T-helper 22 cell (primary cell): ENCODE data around the gene SCAPER.

Experiments used
- DNase-seq: peaks from one replicate; pipeline ENCODE4 v3.0.0-alpha.2; 2020; ENCODE audit warnings: low read depth

SCAPER gene

DNA sequence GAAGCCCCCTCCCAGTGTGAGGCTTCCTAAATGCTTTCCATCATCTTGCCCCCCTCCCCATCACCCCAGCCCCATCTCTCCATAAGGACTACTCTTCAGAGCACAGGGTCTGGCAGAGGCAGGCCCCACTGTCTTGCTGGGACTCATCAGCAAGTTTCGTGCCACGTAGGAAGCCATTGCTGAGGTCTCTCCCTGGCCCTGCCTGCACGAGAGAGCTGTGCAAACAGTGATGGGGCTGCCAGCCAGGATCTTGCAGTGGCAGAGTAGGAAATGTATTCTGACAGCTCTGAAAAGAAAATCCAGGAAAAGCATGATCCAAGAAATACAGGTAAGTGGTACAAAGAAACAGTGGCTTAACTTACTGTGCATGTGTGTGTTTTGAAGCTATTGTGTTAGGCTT is 546.0 kb downstream of the SCAPER start:
- no peak for DNase-seq

DNA sequence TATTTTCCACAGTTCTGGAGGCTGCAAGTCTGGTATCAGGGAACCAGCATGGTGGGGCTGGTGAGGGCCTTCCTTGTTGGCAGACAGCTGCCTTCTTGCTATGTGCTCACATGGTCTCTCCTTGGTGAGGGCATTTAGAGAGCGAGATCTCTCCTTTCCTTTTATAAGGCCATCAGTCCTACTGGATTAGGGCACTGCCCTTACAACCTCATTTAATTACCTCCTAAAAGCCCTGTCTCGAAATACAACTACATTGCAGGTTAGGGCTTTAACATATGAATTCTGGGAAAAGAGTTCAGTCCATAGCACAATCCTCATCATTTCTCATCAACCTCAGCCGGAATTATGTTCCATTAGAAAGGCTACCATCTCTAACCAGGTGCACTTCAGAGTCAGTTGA is 546.7 kb downstream of the SCAPER start:
- no peak for DNase-seq

DNA sequence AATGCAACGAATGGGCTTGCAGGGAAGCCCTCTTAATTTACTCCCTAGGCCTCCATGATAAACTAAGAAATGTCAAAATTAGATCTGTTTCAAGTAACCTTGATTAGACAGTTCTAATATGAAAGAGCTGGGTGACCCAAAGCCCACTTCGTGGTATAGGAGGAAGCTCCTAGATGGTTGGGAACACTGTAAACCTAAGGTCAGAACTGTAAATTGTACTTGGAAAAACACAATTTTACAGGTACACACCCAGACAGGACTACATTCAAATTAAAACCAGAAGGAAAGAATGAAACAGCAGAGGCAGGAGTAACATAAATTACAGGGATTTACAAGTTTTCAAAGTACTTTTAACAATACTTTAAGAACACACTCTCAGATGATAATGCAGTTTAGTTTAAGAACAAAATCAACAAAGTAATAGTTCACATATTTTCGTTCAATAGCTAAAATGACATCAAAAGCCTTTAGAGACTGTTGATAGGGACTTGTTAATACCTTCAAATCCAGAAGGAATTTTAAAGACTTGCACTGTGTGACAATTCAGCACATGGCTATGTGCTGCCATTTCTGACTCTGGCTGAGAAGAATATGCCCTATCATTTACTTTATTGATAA is 550.2 kb downstream of the SCAPER start:
- DNase-seq = no peak

DNA sequence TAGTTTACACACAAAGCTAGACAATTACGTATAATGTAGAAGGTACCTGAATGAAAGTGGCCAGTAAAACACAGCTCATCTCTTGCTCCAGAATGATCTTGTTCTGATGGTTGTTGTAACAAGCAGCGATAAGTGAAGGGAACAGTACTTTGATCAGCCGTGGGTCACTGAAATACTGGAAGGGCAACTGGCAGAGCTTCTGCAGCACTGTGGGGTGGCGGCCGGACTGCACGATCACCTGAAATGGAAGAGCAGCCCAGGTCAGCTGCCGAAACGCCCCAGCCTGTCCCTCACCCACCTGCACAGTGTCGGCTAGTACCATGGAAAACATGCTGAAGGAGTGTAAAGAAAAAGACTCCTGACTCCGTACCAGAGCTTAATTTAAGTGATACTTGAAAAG is 551.2 kb downstream of the SCAPER start:
- no peak for DNase-seq

DNA sequence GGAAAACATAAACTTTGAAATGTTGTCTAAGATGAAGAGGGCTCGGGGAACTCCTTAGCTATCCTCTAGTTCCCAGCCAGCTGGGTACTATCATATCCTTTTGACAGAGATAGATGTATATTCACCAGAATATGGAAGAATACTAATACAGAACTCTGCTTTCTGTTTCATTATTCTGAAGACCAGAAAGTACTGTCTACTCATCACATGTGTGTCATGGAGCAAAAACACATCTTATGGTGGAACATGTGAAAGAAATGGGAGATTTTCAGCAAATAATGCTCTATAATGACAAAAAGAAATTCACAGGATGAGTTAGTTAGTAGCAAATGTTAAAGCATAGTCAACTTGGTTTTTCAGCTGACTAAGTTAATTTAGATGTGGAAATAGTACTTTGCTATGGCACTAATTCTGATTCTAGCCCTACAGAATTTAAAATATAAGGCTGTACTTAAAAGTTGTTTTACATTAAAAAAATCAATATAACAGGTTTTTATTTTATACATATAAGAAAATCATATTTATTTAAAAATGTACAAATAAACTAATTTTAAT is 552.0 kb downstream of the SCAPER start:
- no peak for DNase-seq

DNA sequence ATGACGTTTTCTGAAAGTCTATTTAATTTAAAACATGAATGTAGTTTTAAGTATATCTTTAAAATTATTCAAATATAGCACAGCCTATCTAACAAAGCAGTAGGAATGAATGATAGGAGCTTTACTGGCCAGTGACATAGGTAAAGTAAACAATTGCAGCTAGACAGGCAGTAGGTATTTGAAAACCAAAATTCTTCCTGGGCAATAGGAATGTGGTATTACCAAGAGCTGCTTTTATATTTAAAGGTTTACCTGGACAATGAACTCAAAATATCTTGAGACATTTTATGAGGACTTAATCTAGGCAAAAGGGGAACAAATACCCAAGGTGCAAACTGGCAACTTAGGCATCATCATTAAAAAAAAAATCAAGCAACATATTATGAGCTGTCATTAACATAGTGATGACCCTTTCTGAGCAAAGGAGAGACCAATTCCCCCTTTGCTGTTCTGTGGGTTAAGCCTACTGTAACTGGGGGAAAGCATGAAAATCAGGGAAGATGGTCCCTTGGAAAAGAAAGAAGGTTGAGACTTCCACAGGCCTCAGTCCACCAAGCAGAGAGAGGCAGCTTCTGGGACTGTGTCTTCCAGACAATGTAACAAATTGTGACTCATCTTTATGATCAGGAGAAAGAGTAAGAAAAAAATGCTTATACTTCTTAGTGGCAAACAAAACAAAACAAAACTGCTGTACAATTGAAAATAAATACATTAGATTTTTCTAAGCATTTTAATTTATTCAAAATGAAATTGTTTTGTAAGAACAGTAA is 555.7 kb downstream of the SCAPER start:
- no peak for DNase-seq

DNA sequence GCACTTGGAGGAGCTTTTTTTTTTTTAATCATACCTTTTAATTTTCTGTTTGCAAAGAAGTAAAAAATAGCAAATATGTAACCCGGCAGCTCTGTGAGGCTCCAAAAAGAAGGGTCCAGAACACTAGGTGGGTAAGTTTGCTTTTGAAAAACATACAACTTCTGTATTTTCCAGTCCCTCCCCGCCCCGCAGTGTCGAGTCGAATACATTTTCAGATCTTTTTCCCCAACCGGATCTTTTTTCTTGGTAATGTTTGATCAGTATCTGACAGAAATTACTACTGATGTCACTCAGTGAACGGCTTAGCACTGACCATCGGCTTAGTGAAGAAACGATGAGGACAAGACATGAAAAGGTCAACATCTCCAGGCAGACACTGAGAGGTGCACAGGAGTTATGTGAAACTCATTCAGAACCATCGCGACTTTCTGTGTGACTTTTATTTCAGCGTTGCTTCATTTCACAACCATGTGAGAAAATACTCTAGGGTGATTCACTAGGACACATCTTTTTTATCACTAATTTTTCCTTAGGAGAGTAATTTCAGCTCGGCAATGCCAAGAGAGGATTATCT is 557.6 kb downstream of the SCAPER start:
- no peak for DNase-seq

DNA sequence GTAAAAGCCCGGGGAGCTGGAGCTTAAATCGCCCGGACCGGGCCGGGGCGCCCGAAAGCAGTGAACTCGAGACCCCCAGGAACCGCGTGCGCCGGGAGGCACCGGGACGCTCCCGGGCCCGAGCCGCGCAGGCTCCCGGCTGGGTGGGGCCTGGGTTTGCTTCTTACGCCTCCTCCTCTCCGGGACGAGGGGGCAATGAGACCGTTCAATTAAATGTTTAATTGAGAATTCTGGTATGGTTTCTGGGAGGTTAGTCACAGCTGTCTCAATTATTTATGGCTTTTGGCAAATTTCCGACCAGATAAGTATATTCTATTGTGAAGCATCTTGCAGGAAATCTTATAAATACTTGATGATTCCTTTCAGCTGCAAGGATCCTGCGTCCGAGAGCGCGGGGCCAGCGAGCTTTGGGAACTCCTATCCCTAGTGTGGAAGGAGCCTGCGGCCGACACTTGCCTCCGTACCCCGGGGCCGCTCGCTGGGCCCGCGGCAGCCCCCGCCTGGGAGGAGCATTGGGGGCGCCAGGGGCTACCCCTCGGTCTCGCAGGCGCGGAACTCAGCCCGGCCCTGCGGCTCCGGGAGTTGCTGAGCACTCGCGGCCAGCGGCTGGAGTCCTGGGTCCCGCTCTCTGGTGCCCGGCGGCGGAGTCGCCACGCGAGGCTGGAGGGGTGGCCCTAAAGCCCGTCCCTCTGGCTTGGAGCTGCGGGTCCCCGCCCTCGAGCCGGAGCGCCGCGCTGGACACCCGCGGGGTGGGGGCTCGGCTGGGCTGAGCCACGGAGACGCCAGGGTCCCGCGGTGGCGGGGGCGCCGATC is 558.3 kb downstream of the SCAPER start:
- DNase-seq = no peak

DNA sequence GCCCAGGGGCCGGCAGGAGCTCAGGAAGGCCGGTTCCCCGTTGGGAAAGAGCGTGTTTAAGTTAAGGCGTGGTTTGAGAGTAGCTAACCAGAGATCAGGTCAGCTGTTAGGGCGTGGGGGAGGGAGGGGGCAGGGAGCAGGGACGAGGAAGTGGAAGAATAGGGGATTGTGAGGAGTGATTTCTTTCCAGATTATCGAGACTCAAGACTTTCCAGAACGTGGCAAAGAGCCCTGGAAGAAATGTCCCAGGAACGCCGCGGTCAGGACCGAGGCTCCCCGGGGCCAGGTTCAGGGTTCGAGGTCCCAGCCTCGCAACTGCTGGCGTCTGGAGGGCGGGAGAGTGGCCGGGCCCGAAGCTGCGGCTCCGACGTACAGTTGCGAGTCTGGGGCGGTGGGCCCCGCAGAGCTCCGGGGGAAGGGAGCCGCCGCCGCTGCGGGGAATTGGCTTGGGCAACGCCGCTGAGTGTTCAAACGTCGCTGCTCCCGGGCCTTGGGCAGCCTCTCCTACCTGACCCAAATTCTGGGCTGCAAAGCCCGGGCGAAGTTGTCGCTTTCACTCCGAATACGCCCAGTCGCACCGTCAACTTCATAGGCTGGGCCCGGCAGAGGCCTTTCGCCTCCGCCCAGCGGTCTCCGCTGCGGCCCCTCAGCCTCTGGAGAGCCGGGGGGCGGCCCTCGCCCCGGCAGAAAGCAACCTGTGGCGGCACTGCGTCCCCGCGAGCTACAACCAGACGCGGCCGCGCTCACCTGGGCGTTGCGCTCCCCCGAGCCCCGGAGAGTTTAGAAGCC is 559.1 kb downstream of the SCAPER start:
- DNase-seq = no peak

DNA sequence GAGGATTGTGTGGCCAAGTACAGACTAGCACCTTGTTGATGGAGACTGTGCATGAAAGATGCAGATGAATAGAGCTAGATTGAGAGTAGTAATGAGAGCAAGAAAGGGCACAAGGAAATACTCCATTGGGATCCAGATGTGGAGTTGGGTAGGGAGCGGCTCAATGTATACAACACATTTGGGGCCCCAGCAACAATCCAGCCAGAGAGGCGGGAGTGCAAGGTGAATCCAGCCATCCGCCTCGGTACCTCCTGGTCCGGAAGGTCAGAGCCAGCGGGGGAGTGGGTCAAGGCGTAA is 559.6 kb downstream of the SCAPER start:
- DNase-seq = no peak

DNA sequence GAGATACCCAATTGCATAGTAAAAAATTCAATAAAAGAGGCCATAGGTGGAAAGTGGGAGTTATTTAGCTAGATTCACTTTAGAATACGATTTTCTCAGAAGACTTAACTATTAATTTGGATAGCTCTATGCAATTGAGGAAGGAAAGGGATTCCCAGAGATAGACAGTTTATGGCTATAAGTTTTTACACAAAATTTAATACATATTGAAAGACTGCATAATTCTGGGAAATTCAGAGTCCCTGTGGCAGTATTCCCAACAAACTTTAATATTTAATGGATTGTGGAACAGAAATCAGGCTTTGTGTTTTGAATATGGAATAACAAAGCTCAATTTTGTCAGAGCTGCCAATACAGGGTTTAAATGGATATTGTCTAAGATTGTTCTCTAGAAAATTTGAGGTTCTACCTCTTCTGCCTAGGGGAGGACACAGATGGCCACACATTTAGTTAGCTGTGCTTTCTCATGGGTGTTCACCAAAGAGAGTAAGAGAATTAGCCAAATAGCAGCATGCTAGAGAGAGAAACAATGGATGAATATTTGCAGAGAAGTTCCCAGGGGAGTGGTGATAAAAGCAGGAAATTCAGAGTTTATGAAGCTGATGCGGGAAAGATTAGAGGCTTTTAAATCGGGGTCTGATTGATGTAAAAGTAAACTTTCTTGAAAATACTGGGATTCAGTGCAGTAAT is 560.1 kb downstream of the SCAPER start:
- DNase-seq = no peak

DNA sequence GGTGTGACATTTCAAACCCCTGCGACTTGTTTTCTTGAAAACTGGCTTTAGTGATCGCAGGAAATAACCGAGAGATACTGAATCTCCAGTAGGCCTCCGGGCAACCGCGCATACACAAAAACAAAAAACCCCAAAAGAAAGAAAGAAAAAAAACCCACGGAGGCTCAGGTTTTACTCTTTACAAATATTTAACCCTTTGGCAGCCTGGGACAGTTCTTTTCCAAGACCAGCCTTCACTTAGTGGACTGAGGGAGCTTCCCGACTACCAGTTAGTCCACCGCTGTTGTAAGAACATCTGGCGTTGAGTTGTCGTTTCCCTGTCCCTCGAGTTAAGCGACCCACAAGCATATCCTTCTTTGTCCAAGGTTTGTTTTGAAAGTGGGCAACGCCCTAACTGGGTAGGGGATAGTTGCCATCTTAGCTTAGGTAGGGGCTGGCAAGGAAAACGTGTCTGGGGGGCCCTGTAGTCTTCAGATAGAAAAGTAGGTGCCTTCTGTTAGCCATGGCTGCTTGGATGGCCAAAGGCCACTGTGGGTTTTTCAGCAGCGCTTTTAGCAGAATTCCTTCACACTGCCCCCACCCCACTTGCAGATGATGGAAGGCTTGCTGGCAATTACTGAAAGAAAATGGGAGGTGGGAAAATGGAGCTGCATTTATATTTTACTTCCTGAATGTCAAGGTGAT is 561.7 kb downstream of the SCAPER start:
- DNase-seq = no peak

DNA sequence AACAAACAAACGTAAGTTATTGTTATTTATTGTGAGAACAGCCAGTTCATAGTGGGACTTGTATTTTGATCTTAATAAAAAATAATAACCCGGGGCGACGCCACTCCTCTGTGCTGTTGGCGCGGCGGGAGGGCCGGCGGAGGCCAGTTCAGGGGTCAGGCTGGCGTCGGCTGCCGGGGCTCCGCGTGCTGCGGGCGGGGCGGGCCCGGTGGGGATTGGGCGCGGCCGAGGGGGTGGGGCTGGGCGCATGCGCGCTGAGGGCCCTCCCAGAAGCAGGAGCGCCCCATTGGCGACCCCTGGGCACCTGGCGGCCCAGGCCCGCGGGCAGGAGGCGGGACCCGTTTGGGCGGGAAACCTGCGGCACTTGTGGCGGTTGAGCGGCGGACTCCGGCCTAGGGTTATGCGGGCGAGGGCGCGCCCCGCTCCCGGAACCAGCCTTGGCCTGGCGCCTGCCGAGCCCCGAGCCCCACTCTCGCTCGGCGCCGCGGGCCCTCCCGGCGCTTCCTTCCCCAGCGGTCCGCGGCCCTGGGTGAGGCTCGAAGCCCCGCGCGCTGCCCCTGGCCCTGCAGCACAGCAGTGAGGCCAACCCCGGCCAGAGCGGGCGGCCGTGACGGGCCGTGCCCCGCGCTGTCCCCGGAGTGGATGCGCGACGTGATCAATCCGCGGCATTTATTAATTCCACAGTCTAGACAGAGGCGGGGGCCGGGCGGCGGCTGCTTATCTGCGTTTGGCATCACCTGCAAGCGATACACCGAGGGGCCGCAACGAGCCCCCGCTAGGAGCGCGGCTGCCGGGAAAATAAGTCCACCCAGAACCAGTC is 562.5 kb downstream of the SCAPER start:
- no peak for DNase-seq

DNA sequence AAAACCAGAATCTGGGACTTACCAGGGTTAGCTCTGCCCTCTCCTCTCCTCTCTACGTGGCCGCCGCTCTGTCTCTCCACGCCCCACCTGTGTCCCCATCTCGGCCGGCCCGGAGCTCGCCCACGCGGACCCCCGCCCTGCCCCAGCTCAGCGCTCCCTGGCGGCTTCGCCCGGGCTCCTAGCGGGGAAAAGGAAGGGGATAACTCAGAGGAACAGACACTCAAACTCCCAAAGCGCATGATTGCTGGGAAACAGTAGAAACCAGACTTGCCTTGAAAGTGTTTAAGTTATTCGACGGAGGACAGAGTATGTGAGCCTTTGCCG is 563.1 kb downstream of the SCAPER start:
- DNase-seq = no peak

DNA sequence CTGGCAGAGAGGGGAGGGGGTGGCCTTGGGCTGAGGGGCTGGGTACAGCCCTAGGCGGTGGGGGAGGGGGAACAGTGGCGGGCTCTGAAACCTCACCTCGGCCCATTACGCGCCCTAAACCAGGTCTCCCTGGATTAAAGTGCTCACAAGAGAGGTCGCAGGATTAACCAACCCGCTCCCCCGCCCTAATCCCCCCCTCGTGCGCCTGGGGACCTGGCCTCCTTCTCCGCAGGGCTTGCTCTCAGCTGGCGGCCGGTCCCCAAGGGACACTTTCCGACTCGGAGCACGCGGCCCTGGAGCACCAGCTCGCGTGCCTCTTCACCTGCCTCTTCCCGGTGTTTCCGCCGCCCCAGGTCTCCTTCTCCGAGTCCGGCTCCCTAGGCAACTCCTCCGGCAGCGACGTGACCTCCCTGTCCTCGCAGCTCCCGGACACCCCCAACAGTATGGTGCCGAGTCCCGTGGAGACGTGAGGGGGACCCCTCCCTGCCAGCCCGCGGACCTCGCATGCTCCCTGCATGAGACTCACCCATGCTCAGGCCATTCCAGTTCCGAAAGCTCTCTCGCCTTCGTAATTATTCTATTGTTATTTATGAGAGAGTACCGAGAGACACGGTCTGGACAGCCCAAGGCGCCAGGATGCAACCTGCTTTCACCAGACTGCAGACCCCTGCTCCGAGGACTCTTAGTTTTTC is 563.6 kb downstream of the SCAPER start:
- DNase-seq = no peak

DNA sequence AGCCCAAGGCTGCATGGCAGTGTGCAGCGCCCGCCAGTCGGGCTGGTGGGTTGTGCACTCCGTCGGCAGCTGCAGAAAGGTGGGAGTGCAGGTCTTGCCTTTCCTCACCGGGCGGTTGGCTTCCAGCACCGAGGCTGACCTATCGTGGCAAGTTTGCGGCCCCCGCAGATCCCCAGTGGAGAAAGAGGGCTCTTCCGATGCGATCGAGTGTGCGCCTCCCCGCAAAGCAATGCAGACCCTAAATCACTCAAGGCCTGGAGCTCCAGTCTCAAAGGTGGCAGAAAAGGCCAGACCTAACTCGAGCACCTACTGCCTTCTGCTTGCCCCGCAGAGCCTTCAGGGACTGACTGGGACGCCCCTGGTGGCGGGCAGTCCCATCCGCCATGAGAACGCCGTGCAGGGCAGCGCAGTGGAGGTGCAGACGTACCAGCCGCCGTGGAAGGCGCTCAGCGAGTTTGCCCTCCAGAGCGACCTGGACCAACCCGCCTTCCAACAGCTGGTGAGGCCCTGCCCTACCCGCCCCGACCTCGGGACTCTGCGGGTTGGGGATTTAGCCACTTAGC is 564.3 kb downstream of the SCAPER start:
- no peak for DNase-seq

DNA sequence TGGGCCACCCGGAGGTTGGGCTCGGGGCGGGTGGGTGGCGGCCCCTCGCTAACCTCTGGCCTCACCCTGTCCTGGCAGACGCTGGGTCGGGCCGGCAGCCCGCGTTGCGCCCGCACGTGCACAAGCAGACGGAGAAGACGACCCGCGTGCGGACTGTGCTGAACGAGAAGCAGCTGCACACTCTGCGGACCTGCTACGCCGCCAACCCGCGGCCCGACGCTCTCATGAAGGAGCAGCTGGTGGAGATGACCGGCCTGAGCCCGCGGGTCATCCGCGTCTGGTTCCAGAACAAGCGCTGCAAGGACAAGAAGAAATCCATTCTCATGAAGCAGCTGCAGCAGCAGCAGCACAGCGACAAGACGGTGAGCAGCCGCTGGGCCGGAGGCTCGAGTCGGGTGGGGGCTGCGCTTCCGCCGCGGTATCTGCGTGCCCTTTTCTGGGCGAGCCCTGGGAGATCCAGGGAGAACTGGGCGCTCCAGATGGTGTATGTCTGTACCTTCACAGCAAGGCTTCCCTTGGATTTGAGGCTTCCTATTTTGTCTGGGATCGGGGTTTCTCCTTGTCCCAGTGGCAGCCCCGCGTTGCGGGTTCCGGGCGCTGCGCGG is 564.8 kb downstream of the SCAPER start:
- DNase-seq = no peak
